Fibroblast of skin of right biceps (primary cell): ENCODE measurements around the gene VWC2.

Source experiments
- DNase-seq: peaks from one replicate; pipeline ENCODE4 v3.0.0-alpha.2; 2013

Gene VWC2

GRCh38 chr7:49852619-49853462 lies 79.4 kb downstream of the VWC2 start:
- DNase-seq: peak; percentile 30

- DNase-seq: no peak
Measured at GRCh38 chr7:49855281-49855980, 82.0 kb downstream of the VWC2 start.

GRCh38 chr7:49860293-49860692 lies 86.9 kb downstream of the VWC2 start:
- no peak for DNase-seq

- no peak for DNase-seq
Measured at GRCh38 chr7:49866076-49866735, 92.8 kb downstream of the VWC2 start.

GRCh38 chr7:49866910-49867309 lies 93.5 kb downstream of the VWC2 start:
- no peak for DNase-seq

- no peak for DNase-seq
Measured at GRCh38 chr7:49873420-49873819, 100.0 kb downstream of the VWC2 start.

GRCh38 chr7:49875336-49875735 lies 101.9 kb downstream of the VWC2 start:
- DNase-seq: no peak

- no peak for DNase-seq
Measured at GRCh38 chr7:49876202-49876601, 102.8 kb downstream of the VWC2 start.

- DNase-seq: no peak
Measured at GRCh38 chr7:49878089-49878488, 104.7 kb downstream of the VWC2 start.

- DNase-seq: no peak
Measured at GRCh38 chr7:49878627-49879026, 105.2 kb downstream of the VWC2 start.

GRCh38 chr7:49883933-49884332 lies 110.5 kb downstream of the VWC2 start:
- DNase-seq: no peak

GRCh38 chr7:49885593-49886285 lies 112.3 kb downstream of the VWC2 start:
- DNase-seq: no peak

- DNase-seq: no peak
Measured at GRCh38 chr7:49892481-49892880, 119.0 kb downstream of the VWC2 start.

- DNase-seq: no peak
Measured at GRCh38 chr7:49893131-49893530, 119.7 kb downstream of the VWC2 start.

- no peak for DNase-seq
Measured at GRCh38 chr7:49894543-49894942, 121.1 kb downstream of the VWC2 start.

- no peak for DNase-seq
Measured at GRCh38 chr7:49911909-49912308, 138.5 kb downstream of the VWC2 start.

- DNase-seq: no peak
Measured at GRCh38 chr7:49926720-49927119, 153.3 kb downstream of the VWC2 start.

GRCh38 chr7:49927631-49928030 lies 154.2 kb downstream of the VWC2 start:
- no peak for DNase-seq

GRCh38 chr7:49928787-49929186 lies 155.3 kb downstream of the VWC2 start:
- no peak for DNase-seq

- no peak for DNase-seq
Measured at GRCh38 chr7:49931627-49932026, 158.2 kb downstream of the VWC2 start.

GRCh38 chr7:49937608-49938007 lies 164.2 kb downstream of the VWC2 start:
- no peak for DNase-seq
